GM18498 (cell line): ENCODE data around the gene SPR.
"Not testable (repeated sequence)": the region's sequence is repeated elsewhere in the genome, so short reads cannot be mapped to it uniquely, and the experiment has no call there.

ENCODE experiments used
- ATAC-seq: cut with Tn5 transposase; IDR thresholded peaks from one replicate; pipeline ENCODE4 v1.9.1; 2021; ENCODE audit warnings: mild to moderate bottlenecking, moderate library complexity; ENCODE audit not compliant: unreplicated experiment

Gene SPR

DNA sequence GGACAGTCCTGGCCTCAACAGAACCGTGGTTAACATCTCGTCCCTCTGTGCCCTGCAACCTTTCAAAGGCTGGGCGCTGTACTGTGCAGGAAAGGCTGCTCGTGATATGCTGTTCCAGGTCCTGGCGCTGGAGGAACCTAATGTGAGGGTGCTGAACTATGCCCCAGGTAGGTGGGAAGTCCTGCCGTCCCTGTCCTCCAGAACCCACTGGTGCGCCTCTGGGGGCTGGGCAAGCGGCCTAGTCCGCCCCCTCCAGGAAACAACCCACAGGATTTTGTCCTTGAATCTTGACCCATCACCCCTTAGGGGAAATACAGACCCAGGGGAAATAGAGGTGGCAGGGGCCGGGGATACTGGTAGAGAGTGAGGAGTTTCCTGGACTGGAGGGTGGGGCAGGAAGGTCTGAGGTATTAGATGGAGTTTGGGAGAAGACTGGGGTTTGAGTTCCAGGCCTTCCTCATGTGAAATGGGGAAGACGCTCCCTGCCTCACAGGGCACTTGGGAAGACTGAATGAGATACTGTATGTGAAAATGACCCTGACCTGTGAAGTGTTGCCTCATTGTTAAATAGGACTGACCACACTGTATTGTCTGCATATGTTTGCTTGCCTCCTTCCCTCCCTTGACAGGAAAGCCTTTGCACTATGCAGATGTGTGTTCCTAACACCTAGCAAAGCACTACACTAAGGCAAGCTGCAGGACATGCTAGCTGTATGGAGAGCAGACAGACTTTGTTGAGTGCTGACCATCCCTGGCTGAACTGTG, 1.4 kb downstream of the SPR start:
- ATAC-seq: no peak

DNA sequence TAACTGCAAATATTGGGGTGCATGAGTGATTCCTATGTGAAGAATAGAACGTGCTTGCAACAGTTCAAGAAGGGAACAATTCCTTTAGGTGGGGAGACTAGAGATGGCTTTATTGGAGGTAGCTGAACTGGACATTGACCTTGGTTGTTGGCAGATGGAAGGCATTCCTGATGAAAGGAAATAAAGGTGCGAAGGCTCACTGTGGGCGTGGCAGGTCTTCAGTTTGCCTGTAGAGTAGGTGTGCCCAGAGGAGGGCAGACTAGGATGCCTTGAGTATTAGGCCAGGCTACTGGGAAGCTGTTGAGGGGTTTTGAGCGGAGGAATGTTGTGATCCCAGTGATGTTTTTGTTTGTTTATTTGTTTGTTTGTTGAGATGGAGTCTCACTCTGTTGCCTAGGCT, 2.8 kb downstream of the SPR start:
- no peak for ATAC-seq

DNA sequence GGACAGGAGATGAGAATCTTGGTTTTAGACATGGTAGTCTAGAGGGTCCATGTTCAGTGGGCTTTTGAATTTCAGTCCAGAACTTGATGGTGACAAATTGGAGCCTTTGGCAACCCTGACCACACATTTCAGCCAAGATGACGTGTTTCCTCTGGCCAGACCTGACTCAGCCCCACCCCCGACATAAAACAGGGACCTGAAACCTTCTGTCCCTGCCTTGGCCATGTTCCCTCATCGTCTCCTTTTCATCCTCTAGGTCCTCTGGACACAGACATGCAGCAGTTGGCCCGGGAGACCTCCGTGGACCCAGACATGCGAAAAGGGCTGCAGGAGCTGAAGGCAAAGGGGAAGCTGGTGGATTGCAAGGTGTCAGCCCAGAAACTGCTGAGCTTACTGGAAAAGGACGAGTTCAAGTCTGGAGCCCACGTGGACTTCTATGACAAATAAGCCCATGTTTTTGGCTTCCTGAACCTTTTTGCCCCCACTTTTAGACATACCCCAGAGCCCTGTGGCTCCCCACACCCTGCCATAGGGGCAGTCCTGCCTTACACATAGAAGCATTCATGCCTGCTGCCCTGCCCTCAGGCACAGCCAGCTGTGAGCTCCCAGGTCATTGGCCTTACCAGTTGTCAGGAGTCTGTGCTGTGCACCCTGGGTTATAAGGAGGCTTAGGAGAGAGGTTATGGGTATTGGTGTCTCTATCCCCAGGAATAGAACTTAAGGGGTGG, 4.0 kb downstream of the SPR start:
- no peak for ATAC-seq

DNA sequence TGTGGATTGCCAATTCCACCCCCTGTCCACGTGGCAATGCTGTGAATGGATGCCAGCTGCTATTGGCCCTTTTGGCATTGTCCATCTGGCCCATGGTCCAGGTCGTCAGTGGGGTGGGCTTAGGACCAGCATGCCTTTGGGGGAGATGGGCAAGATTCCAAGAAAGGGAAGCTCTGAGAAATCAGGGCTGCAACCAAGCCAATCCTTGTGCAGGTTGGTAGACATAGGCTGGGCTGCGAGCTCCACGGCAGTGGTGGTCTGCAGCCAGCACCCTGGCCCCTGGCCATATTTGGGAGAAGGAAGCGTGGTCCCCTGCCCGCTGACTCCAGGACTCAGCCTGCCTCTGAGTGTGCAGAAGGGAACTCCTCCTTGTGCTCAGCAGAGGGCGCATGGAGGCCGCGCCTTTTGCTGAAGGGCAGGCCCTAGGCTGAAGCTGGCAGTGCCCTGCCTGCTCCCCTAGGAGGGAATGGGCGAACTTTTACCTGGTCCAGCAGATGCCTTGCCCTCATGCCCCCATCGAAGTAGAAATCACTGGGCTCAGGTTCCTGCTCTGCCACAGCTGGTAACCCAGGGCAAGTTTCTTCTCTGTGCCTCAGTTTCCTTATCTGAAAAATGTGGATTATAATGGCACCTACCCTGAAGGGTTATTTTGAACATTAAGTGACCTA, 5.4 kb downstream of the SPR start:
- peak; percentile 62 for ATAC-seq

DNA sequence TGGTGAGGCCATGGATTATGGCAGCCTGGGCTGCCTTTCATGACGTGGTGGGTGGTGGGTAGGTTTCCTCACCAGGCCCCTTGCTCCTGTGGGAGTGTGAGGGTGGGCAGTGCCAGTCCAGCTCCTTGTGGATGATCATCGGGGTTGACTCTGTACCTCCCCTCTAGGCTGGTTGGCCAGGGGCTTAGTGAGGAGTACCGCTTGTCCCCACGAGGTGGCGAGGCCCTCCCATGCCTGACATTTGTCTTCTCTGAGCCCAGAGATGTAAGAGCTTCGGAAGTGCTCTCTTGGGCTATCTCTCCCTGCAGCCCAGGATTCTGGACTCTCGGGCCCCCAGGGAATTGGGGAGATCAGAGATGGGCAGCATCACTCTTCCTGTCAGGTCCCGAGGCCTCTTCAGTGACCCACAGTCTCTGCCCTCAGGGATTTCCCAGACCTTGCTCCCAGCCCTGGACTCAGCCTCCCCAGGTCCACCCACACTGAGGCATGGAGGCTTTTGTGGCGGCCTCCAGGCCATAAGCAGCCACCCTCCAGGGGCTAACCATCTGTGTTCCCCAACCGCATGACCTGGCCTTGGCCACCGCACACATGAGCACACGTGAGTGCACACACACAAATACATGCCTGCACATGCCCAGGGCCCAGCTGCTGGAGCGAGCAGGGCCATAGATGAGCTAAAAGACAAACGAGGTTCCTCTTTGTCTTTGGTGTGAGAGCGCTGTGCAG, 6.5 kb downstream of the SPR start:
- peak; percentile 77 for ATAC-seq

DNA sequence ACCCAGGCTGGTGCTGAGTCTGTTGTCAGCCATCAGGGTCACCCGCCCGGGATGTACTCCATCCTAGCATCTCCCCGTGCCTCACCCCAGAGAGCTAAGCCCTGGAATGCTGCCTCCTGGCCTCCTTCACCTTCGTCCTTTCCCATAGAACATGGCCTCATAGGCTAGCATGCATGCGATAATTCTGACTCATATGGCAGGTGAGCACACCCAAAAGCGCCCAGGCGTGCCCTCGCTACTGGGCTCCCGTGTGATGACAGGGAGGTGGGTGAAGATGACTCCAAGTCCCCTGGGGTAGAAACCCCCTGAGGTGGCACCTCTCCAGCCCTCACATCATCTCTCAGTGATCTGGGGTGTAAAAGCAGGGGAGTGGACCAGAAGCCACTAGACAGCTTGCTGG, 7.3 kb downstream of the SPR start:
- ATAC-seq: peak; percentile 6

DNA sequence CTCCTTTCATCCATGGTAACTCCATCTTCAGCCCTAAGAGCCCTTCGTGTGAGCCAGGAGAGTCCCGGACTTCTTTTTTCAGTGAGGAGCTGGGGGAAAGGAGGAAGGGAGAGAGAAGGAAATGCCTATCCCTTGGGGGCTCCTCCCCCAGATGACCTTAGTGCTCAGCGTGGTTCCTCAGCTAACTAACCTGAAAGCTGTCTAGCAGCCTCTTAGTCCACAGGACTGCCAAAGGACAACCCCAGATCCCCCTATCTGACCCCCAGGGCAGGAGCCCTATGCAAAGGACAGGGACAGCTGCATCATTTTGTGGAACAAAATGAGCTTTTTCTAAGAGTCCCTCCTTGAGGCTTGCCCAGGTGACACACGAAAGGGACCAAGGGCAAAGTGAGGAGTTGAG, 7.9 kb downstream of the SPR start:
- no peak for ATAC-seq

DNA sequence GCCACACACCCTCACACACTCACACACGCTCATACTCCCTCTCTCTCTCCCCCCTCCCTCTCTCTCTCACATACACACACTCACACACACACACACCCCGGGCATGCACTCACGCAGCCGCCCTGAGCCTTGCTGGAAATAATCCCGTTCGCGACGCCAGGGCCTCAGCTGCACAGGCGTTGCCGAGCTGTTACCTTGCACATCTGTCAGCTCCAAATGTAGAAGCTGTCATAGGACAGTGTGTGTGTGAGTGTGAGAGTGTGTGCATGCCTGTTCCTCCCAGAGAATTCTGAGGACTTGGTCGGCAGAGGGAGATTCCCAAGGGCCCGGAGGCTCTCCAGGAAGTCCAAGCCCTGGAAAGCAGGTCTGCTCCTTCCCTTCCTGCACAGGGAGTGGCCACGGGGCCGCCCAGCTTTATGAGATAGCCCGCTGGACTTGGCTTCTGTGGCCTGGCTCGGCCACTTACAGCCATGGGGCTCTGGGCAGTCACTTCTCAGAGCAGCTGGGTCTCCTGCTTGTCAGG, 8.6 kb downstream of the SPR start:
- no peak for ATAC-seq

DNA sequence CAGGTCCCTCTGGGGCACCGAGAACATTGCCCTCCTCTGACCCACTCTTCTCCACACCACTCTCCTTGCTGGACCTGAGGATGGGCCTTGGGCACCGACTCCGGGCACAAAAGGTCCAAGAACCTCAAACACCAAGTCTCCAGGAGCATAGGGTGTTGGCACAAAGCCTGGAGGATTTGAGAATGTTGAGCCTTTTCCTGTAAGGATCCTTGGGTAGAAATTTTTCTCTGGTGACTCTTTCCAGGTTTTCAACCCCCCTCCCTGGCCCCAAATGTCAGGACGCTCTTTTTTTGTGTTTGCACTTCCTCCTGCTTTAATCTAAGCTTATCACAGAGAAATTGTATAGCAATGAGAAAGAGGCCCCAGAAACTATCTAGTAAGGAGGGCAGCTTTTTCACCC, 9.2 kb downstream of the SPR start:
- no peak for ATAC-seq

DNA sequence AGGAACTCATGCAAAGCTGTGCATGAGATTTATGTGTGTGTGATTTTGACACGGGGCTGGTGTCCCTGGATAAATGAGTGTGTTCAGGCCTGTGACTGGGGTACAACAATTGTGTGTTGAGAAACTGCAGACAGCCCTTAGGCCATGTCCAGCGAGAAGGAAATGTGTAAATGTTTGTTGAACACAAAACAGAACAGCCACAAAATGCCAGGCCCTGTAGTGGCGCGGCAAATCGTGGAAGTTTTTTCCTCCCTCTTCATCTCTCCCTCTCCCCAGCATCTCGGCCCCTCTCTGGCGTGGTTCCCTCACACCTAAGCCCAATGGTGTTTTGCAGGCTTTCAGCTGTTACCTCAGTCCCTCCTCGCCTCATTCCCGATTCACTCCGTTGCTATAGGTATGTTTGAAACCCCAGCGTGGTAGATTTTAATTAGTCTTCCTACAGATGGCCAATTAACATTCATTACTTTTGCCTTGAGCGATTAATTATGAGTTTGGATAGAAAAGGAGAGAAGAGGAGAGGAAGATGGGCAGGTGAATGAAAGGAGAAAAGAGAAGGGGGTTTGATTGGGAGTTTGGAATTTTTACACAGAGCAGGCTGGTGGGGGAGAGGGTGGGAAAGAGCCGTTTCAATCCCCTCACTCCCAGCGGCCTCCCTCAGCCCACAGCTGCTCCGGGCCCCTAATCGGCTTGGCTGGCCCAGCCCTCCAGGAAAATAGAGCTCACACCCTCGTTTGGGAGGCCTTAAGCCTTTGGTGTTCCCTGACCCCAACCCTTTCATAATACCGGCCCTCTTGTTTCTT, 10.8 kb downstream of the SPR start:
- ATAC-seq: no peak

DNA sequence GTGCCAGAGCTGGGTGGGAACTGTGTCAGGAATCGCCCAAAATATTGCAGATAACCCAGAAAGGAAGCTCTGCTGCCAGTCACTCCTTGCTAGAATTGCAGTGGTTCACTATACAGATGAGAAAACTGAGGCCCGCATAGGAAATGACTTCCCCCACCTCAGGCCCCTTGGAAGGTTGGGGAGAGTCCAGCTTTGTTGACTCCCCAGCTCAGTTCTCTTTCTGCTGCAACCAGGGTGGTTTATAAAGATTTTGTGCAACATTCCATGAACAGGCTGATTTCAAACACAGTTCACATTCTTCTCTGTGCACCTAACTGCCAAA, 11.3 kb downstream of the SPR start:
- no peak for ATAC-seq

DNA sequence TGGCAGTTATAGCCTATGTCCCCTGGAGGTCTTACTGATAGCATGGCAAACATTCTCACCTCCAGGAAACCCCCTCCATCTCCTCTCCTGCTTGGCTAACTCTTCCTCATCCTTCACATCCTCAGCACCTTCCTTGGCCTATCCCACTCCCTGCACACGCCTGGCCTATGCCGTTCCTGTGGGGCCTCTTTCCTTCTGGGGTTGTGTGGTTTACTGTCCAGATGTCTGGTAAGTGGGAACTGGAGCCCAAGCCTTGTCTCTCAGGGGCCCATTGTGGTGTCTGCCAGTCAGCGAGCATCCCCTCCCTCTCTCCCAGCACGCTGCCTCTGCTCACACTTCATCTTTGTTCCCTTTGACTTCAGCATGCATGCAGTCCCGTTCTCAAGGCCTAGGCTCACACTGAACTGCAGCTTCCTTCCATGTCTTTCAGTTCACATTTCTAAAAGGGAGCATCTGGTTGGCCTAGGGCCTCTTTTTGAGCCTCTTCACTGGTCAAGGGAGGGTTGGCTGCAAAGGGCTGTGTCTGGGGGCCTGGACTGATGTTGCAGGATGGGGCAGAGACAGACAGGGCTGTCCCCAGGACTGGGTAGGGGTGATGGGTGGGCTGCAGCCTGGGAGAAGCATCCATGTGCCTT, 13.1 kb downstream of the SPR start:
- no peak for ATAC-seq

DNA sequence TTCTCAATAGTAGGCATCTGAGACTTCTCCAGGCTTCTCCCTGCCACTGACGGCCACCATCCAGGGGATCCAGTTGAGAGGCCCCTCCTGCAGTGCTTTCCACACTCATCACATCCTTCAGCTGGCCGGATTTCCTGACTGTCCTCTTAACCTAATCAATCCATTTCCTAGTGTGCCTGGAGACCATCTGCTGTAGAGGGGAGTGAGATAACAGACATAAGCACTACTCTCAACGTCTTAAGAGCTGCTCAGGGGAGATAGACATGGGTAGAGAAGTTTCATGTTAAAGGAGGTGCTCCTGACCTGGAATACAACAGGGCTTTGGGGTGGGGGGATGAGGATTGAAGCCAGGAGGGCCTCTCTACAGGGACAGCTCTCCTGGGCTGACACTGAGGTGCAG, 14.2 kb downstream of the SPR start:
- ATAC-seq: no peak

DNA sequence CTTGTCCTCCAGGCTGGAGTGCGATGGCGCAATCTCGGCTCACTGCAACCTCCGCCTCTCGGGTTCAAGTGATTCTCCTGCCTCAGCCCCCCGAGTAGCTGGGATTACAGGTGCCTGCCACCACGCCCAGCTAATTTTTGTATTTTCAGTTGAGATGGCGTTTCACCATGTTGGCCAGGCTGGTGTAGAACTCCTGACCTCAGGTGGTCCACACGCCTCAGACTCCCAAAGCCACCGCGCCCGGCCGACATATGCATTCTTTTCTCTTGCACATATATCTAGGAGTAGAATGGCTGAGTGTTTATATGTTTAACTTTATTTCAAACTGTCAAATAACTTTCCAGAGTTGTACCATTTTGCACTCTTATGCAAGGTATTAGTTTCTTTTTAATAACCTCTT, 20.2 kb downstream of the SPR start:
- ATAC-seq: not testable (repeated sequence)

DNA sequence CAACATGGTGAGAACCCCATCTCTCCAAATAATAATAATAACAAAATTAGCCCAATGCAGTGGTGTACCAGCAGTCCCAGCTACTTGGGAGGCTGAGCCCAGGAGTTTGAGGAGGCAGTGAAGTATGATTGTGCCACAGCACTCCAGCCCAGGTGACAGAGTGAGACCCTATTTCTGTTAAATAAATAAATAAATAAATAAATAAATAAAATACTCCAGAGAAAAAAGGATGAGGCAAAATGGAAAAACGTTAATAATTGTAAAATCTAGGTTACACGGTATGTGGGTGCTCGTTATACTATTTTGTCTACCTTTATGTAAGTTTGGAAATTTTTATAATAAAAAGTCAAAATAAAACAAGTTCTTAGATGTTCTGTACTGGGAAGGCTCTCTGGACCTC, 21.5 kb downstream of the SPR start:
- no peak for ATAC-seq

DNA sequence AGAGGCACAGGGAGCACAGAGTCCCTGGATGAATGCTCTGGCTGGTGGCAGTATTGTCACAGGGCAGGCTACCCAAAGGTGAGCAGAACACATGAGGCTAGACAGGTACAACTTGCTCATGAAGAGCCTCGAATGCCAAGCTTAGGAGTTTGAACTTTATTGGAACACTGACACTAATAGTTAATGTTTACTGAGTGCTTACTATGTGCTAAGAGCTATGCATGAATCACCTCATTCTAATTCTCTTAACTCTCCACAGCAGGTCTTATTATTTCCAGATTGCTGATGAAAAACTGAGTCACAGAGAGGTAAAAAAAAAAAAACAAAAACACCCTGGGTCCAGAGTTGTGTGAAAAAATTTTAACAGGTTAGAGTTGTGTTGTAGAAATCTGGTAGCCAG, 24.0 kb downstream of the SPR start:
- ATAC-seq: no peak

DNA sequence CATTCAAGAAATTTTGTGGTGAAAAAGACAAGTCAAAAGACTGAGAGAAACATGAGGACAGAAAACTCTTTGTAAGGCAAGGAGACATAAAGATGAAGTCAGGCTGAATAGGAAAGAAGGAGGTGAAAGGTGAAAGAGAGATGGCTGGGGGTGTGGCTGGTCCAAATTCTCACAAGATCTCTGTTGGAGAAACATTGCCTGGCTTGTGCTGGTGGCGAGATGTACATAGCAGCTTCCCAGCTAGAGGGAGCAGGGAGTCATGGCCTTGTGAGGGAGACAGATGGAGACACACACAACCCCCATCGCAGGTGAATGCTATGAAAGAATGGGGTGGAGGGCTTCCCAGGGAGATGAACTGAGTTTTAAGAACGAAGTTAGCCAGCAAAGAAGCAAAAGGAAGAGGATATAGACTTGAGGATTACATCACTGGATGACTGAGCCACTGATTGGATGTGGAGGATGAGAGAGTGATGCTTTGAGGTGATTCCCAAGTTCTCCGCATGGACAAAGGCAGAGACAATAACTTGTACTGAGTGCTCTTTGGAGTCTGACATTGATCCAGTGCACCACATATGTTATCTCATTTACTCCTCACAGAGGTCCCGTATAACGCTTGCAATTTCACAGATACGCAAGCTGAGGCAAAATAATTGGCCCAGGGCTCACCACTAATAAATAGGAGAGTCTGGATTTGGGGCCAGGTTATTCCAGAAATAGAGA, 26.4 kb downstream of the SPR start:
- no peak for ATAC-seq

DNA sequence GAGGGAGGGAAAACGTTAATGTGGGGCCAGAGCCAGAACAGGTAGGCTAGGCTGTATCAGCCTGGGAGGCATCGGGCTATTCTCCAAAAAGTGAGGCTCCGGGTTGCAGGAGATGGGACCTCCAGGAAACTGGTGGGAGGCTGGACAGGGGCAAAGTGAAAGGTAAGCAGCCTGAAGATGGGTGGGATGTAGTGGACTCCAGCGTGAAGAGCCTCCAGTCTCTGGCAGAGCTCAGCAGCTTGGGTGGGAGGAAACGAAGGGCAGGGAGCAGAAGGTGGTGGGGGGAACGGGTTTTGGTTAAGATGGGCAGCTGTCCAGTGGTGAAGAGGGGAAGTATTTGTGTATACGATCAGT, 27.0 kb downstream of the SPR start:
- no peak for ATAC-seq

DNA sequence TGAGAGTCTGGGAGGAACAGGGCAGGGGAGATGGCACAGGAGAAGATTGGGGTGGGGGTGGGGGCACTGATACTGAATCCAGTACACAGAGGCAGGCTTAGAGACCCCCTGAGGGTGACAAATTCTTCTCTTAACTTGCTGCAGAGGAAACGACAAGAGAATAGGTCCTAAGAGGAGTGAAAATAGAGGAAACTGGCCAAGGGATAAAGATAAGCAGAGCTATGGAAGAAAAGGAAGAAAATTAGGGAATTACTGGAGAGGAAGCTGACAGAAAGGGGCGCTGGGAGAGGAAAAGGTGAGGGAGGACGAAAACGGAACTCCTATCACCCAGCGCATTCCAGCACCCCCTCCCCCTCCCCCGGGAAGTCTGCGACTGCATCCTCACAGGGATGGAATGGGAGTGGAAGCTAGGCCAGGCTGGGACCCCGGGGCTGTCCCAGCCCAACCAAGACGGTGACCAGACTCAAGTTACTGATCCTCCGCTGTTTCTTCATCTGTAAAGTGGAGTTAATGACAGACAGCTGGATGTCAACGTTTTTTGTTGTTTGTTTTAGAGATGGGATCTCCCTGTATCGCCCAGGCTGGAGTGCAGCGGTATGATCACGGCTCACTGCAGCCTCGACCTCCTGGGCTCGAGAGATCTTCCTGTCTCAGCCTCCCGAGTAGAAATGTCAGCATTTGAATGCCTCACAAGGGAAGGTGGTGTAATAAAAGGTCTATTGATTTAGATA, 27.5 kb downstream of the SPR start:
- ATAC-seq: no peak
